B cell (primary cell): Measurements from ENCODE around the gene ZNF541. TPM values are rescaled to one million over a fixed set of nuclear protein-coding genes. Genes with fewer than 3 reads are reported as not detected.
A peak's percentile ranks its signal among the peaks of the same experiment; 100 is the strongest.

Source experiments
- ATAC-seq: fragments of 200-7000 bp; cut with Tn5 transposase; one replicate; pipeline ENCODE4 v1.10.0; 2021; ENCODE audit warnings: low read depth, mild to moderate bottlenecking, moderate number of reproducible peaks, moderate library complexity
- CTCF ChIA-PET: fragments of 350-600 bp; sonication (Branson Sonifier 250); formaldehyde crosslinking; loops from one replicate; lab custom pipeline; 2021; ENCODE audit warnings: antibody characterized with exemption, inconsistent platforms; lab: Charles Lee
- POLR2A ChIA-PET: fragments of 350-600 bp; sonication (Branson Sonifier 250); formaldehyde crosslinking; loops from one replicate; lab custom pipeline; 2021; ENCODE audit warnings: antibody characterized with exemption; lab: Charles Lee
- DNase-seq: peaks from one replicate; pipeline ENCODE4 v3.0.0; 2013
- H2AFZ ChIP-seq: 2 replicates; pipeline ENCODE4 v1.6.1; 2012; ENCODE audit warnings: mild to moderate bottlenecking, low read depth, low read length; ENCODE audit not compliant: insufficient read depth, poor library complexity, severe bottlenecking
- H3K27ac ChIP-seq, 2 donors: 1 replicate in 1 of 2; 2 replicates in 1 of 2; pipeline ENCODE4 v1.5.1; 2012 to 2013; ENCODE audit warnings: low read length in 2 of 2, mild to moderate bottlenecking in 2 of 2, moderate library complexity in 1 of 2
- H3K27me3 ChIP-seq, 4 experiments: fragments of 200-600 bp in 1 of 4; sonication (generic) in 1 of 4; replicated peaks in 1 of 4; 1 replicate in 2 of 4; 2 replicates in 2 of 4; pipeline versions ENCODE4 v1.6.1 to v1.7.0; 2013 to 2016; ENCODE audit warnings: low read length in 3 of 4, mild to moderate bottlenecking in 2 of 4, mixed read lengths in 1 of 4, moderate library complexity in 1 of 4; ENCODE audit not compliant: insufficient read depth in 4 of 4, control insufficient read depth in 3 of 4; ENCODE audit errors: control extremely low read depth in 1 of 4
- H3K36me3 ChIP-seq, 2 experiments: replicated peaks in 1 of 2; 1 replicate in 1 of 2; 2 replicates in 1 of 2; pipeline versions ENCODE4 v1.6.1 to v1.7.1; 2013; ENCODE audit warnings: low read length in 1 of 2; ENCODE audit not compliant: insufficient read depth in 2 of 2, control insufficient read depth in 1 of 2; ENCODE audit errors: control extremely low read depth in 1 of 2, extremely low read depth in 1 of 2
- H3K4me1 ChIP-seq, 2 donors: fragments of 200-600 bp in 1 of 2; sonication (generic) in 1 of 2; 1 replicate in 1 of 2; 2 replicates in 1 of 2; pipeline versions ENCODE4 v1.5.1 to v1.6.1; 2013 to 2017; ENCODE audit warnings: low read length in 2 of 2; ENCODE audit not compliant: control insufficient read depth in 2 of 2, insufficient read depth in 2 of 2
- H3K4me2 ChIP-seq: replicated peaks from 2 replicates; pipeline ENCODE3; 2012; ENCODE audit warnings: mild to moderate bottlenecking, low read depth, low read length; ENCODE audit not compliant: poor library complexity, severe bottlenecking
- H3K4me3 ChIP-seq, 5 experiments: fragments of 200-600 bp in 1 of 5; sonication (generic) in 1 of 5; 1 replicate in 3 of 5; 2 replicates in 2 of 5; pipeline versions ENCODE4 v1.5.1 to v1.7.0; 2011 to 2016; ENCODE audit warnings: low read length in 4 of 5, mild to moderate bottlenecking in 4 of 5, low read depth in 2 of 5, control low read depth in 1 of 5, moderate library complexity in 1 of 5; ENCODE audit not compliant: insufficient read depth in 1 of 5; ENCODE audit errors: control extremely low read depth in 1 of 5, extremely low read depth in 1 of 5
- H3K79me2 ChIP-seq: fragments of 200-600 bp; sonication (generic); one replicate; pipeline ENCODE4 v1.6.0; 2016; ENCODE audit warnings: low read length; ENCODE audit not compliant: control insufficient read depth, insufficient read depth
- H3K9ac ChIP-seq: fragments of 200-600 bp; sonication (generic); 2 replicates; pipeline ENCODE4 v1.6.1; 2017; ENCODE audit warnings: mild to moderate bottlenecking, low read length, moderate library complexity
- H3K9me3 ChIP-seq, 3 donors: one replicate each; pipeline versions ENCODE4 v1.6.1 to v1.7.1; 2013; ENCODE audit warnings: low read length in 2 of 3; ENCODE audit not compliant: control insufficient read depth in 2 of 3, insufficient read depth in 1 of 3; ENCODE audit errors: control extremely low read depth in 1 of 3
- H4K20me1 ChIP-seq: 2 replicates; pipeline ENCODE4 v1.6.0; 2012; ENCODE audit warnings: mild to moderate bottlenecking, low read length; ENCODE audit not compliant: insufficient read depth, control insufficient read depth, poor library complexity, severe bottlenecking
- H3K27ac Mint-ChIP-seq: one replicate; pipeline ENCODE4 v1.8.0; 2021; ENCODE audit warnings: mixed read lengths
- H3K27me3 Mint-ChIP-seq: one replicate; pipeline ENCODE4 v1.8.0; 2021; ENCODE audit warnings: mixed read lengths
- H3K4me1 Mint-ChIP-seq: one replicate; pipeline ENCODE4 v1.8.0; 2021; ENCODE audit warnings: mixed read lengths
- H3K4me3 Mint-ChIP-seq: one replicate; pipeline ENCODE4 v1.8.0; 2021; ENCODE audit warnings: mixed read lengths
- H3K9me3 Mint-ChIP-seq: one replicate; pipeline ENCODE4 v1.8.0; 2022; ENCODE audit warnings: mixed read lengths; ENCODE audit not compliant: insufficient read depth
- EZH2 ChIP-seq: IDR thresholded peaks from 2 replicates; pipeline ENCODE4 v1.6.1; 2012; ENCODE audit warnings: borderline replicate concordance, low read depth, mild to moderate bottlenecking, moderate library complexity, low read length; ENCODE audit not compliant: insufficient read depth, poor library complexity, severe bottlenecking
- WGBS: methylation state at CpG from one replicate; pipeline ENCODE4 v1.1.5; 2013; ENCODE audit warnings: missing lambda C conversion rate; ENCODE audit not compliant: insufficient coverage; 5-methylcytosine and 5-hydroxymethylcytosine counted together
- intact Hi-C: fragments of 100-400 bp; cut with micrococcal nuclease; formaldehyde crosslinking; loops from one replicate; pipeline ENCODE4 v1.10.0; 2022
- polyA plus RNA-seq: library from polyadenylated mRNA; depleted of rRNA; stranded (reverse); fragments of >200 nt; gene quantifications from 2 replicates; pipeline ENCODE4 v1.2.3, GENCODE V29; 2012
- total RNA-seq, 2 donors: library from RNA; stranded (reverse); fragments of 120-200 nt in 1 of 2; gene quantifications; 1 replicate in 1 of 2; 2 replicates in 1 of 2; pipeline versions ENCODE4 v1.2.3 to v1.2.4, GENCODE V29; 2013 to 2022
- TF ChIP-seq, protein P1 (sequence below): fragments of 200-600 bp; IDR thresholded peaks from one replicate; pipeline ENCODE4 v1.8.0; 2022; ENCODE audit warnings: antibody characterized with exemption, mild to moderate bottlenecking

ZNF541 gene
- total and polyA plus RNA-seq, 2 donors (not counting 1 experiment from before 2014, with no cell fraction given), result 0.03 TPM; not detected in 1

DNA sequence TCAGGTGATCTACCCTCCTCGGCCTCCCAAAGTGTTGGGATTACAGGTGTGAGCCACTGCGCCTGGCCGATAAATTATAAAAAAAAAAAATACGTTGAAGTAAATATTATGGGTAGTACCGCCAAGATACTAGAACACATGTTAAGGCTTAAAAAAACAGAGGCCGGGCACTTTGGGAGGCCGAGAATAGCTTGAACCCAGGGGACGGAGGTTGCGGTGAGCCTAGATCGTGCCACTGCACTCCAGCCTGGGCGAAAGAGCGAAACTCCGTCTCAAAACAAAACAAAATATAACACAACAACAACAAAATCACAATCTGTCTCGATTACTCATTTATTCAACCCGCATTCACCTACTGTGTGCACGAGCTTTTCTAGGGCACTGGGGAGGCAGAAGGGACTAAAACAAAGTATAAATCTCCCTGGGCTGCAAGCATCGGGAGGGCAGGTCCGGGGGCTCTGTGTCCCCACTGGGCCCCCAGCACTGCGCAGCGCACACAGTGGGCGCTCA is 34.7 kb upstream of the ZNF541 start:
- H3K27ac Mint-ChIP-seq, result peak overlapping the region; percentile 86
- peaks cover 3% of the 10 kb centered on the region for H3K9me3 Mint-ChIP-seq
- peak overlapping the region; percentile 94 for H2AFZ ChIP-seq
- ChIA-PET CTCF (interaction anchor here (1.3 to 1.9 kb wide), 3 partner anchors 9 to 171 kb away, joined by 3 to 9 read pairs (median 4); partner anchors contain the start of gene NAPA), POLR2A (interaction anchor here (0.7 to 1.3 kb wide), 4 partner anchors 8 to 1385 kb away, joined by 3 to 8 read pairs (median 4); partner anchors contain the start of gene NAPA)
- intact Hi-C loops, result loop anchor here (1.0 to 10.0 kb wide), 7 partner anchors 7 to 1593 kb away; partner anchors contain the start of genes INAFM1, KPTN, NAPA and NOP53
- H3K4me3 Mint-ChIP-seq, result peak overlapping the region; percentile 69
- H4K20me1 ChIP-seq, result peaks cover 30% of the 10 kb centered on the region
- ATAC-seq, result no peak
- TF ChIP-seq, protein P1, sequence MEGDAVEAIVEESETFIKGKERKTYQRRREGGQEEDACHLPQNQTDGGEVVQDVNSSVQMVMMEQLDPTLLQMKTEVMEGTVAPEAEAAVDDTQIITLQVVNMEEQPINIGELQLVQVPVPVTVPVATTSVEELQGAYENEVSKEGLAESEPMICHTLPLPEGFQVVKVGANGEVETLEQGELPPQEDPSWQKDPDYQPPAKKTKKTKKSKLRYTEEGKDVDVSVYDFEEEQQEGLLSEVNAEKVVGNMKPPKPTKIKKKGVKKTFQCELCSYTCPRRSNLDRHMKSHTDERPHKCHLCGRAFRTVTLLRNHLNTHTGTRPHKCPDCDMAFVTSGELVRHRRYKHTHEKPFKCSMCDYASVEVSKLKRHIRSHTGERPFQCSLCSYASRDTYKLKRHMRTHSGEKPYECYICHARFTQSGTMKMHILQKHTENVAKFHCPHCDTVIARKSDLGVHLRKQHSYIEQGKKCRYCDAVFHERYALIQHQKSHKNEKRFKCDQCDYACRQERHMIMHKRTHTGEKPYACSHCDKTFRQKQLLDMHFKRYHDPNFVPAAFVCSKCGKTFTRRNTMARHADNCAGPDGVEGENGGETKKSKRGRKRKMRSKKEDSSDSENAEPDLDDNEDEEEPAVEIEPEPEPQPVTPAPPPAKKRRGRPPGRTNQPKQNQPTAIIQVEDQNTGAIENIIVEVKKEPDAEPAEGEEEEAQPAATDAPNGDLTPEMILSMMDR, result no peak
- no peak for TF ChIP-seq EZH2
- H3K4me3 ChIP-seq, result peak overlapping the region; percentile 50 to 98 (median 92)
- peaks cover 40% of the 10 kb centered on the region for H3K79me2 ChIP-seq
- DNase-seq, result no peak
- peaks cover 25% of the 10 kb centered on the region for H3K4me1 Mint-ChIP-seq
- no peaks in the 10 kb centered on the region for H3K27me3 Mint-ChIP-seq
- WGBS, result 35% methylated on average over 17 of the region's 21 CpGs
- no peaks in the 10 kb centered on the region for H3K36me3 ChIP-seq
- no peaks in the 10 kb centered on the region for H3K9me3 ChIP-seq
- H3K9ac ChIP-seq, result peak overlapping the region; percentile 99
- peaks cover 16 to 18% of the 10 kb centered on the region in 2 donors for H3K4me1 ChIP-seq
- H3K4me2 ChIP-seq, result peak overlapping the region; percentile 96
- H3K27ac ChIP-seq, result peak overlapping the region; percentile 79 to 96
- peaks cover 0 to 14% (median 0%) of the 10 kb centered on the region in 4 experiments for H3K27me3 ChIP-seq
